ENCODE results near the gene FTO.

Gene FTO

GRCh38 chr16:53755026-53755910 is 51.3 kb downstream of the FTO start:
- DNase-seq (ENCODE audit: low read depth in 2 of 2): no peak

GRCh38 chr16:53756275-53756996 is 52.5 kb downstream of the FTO start:
- DNase-seq (ENCODE audit: low read depth in 2 of 2): no peak

- no peak for DNase-seq (ENCODE audit: low read depth in 2 of 2)
These were observed 54.1 kb downstream of the FTO start for GRCh38 chr16:53757971-53758609.

- DNase-seq (ENCODE audit: low read depth in 2 of 2): no peak
These were observed 58.2 kb downstream of the FTO start for GRCh38 chr16:53761962-53762703.

- no peak for DNase-seq (ENCODE audit: low read depth in 2 of 2)
These were observed 62.5 kb downstream of the FTO start for GRCh38 chr16:53766304-53767016.

- no peak for DNase-seq (ENCODE audit: low read depth in 2 of 2)
These were observed 64.2 kb downstream of the FTO start for GRCh38 chr16:53768167-53768566.

- no peak for DNase-seq (ENCODE audit: low read depth in 2 of 2)
These were observed 64.6 kb downstream of the FTO start for GRCh38 chr16:53768593-53768992.

GRCh38 chr16:53769185-53769584 is 65.2 kb downstream of the FTO start:
- no peak for DNase-seq (ENCODE audit: low read depth in 2 of 2)

- DNase-seq (ENCODE audit: low read depth in 2 of 2): no peak
These were observed 65.8 kb downstream of the FTO start for GRCh38 chr16:53769787-53770186.

GRCh38 chr16:53770641-53771040 is 66.7 kb downstream of the FTO start:
- no peak for DNase-seq (ENCODE audit: low read depth in 2 of 2)

- no peak for DNase-seq (ENCODE audit: low read depth in 2 of 2)
These were observed 67.9 kb downstream of the FTO start for GRCh38 chr16:53771655-53772497.

- DNase-seq (ENCODE audit: low read depth in 2 of 2): no peak
These were observed 69.3 kb downstream of the FTO start for GRCh38 chr16:53773150-53773846.

- no peak for DNase-seq (ENCODE audit: low read depth in 2 of 2)
These were observed 69.9 kb downstream of the FTO start for GRCh38 chr16:53773881-53774280.

GRCh38 chr16:53775106-53775820 is 71.3 kb downstream of the FTO start:
- no peak for DNase-seq (ENCODE audit: low read depth in 2 of 2)

GRCh38 chr16:53775821-53776431 is 72.0 kb downstream of the FTO start:
- DNase-seq (ENCODE audit: low read depth in 2 of 2): no peak

GRCh38 chr16:53779186-53779585 is 75.2 kb downstream of the FTO start:
- no peak for DNase-seq (ENCODE audit: low read depth in 2 of 2)

GRCh38 chr16:53780051-53780450 is 76.1 kb downstream of the FTO start:
- DNase-seq (ENCODE audit: low read depth in 2 of 2): no peak

GRCh38 chr16:53781023-53781605 is 77.2 kb downstream of the FTO start:
- no peak for DNase-seq (ENCODE audit: low read depth in 2 of 2)
